AG04450 (cell line): ENCODE measurements around the gene TENT4B. TPM values are rescaled to one million over a fixed set of nuclear protein-coding genes. Genes with fewer than 3 reads are reported as not detected.

Experiments used
- CTCF ChIA-PET: fragments of 300-600, 350-600 bp; formaldehyde crosslinking; extraction: SDS; loops from one replicate; lab custom pipeline; 2022; ENCODE audit warnings: antibody characterized with exemption, inconsistent platforms; lab: Charles Lee
- POLR2A ChIA-PET: fragments of 350-600 bp; formaldehyde crosslinking; extraction: SDS; loops from one replicate; lab custom pipeline; 2021; ENCODE audit warnings: antibody characterized with exemption, inconsistent platforms; lab: Yijun Ruan, JAX
- DNase-seq: peaks from one replicate; pipeline ENCODE4 v3.0.0-alpha.2; 2011; ENCODE audit warnings: low read depth, low spot score
- H3K27ac ChIP-seq: one replicate; pipeline ENCODE4 v1.5.1; 2012; ENCODE audit warnings: low read depth, low read length, control low read depth
- H3K27me3 ChIP-seq: one replicate; pipeline ENCODE4 v1.6.0; 2012; ENCODE audit warnings: low read length; ENCODE audit not compliant: control insufficient read depth, insufficient read depth
- H3K4me3 ChIP-seq: 2 replicates; pipeline ENCODE4 v1.5.1; 2011; ENCODE audit warnings: mild to moderate bottlenecking, low read depth, low read length, control low read depth
- H3K9me3 ChIP-seq: 2 replicates; pipeline ENCODE4 v1.5.1; 2012; ENCODE audit warnings: low read length; ENCODE audit not compliant: control insufficient read depth, insufficient read depth
- CTCF ChIP-seq: IDR thresholded peaks from 2 replicates; pipeline ENCODE4 v1.5.1; 2011; ENCODE audit warnings: low read depth, low read length, control low read depth, inconsistent platforms
- polyA plus RNA-seq: library from polyadenylated mRNA; depleted of rRNA; stranded (reverse); fragments of >200 nt; gene quantifications from 2 replicates; pipeline ENCODE4 v1.2.3, GENCODE V29; 2011; rRNA removed
- small RNA-seq: library from RNA; depleted of rRNA; stranded (forward); fragments of <200 nt; gene quantifications from one replicate; pipeline ENCODE3, GENCODE V24; 2012; ENCODE audit warnings: low read depth; ENCODE audit not compliant: insufficient read length

The TENT4B gene
- polyA plus RNA-seq, 1 experiment, result 8.9 TPM

GRCh38 chr16:50280932-50281331 is 127.8 kb downstream of the TENT4B start:
- Histone ChIP-seq H3K9me3 (no peaks in the 10 kb centered on the region; the same call in 1 of the 2 replicates), H3K27ac (no peak overlapping the region), H3K27me3 (no peaks in the 10 kb centered on the region), H3K4me3 (no peak overlapping the region)
- no peak for TF ChIP-seq CTCF
- POLR2A ChIA-PET, result interaction anchor here (0.6 kb wide), 1 partner anchor 41 kb away, joined by 3 read pairs; no protein-coding TSS in a partner anchor
- CTCF ChIA-PET, result no interaction called here
- DNase-seq, result no peak

Small RNA genes within 50 kb of the gene (small RNA-seq; reads per million reads assigned to genes)
- gene RF00156 (not detected), gene RPL10P14 (not detected)

Other genes starting within 250 kb of the TENT4B start
- 22.4 and 33.0 TPM in 2 replicates for gene CNEP1R1, start 128.1 kb upstream of the TENT4B start, polyA plus RNA-seq
- 15.0 and 17.1 TPM in 2 replicates for gene HEATR3, start 87.3 kb upstream of the TENT4B start, polyA plus RNA-seq
- 8.5 and 9.7 TPM in 2 replicates for gene ADCY7, start 113.2 kb downstream of the TENT4B start, polyA plus RNA-seq
- gene BRD7, start 215.7 kb downstream of the TENT4B start, polyA plus RNA-seq, result 49.2 and 69.2 TPM in 2 replicates